GM18907 (cell line): Measurements from ENCODE around the gene CREB5.

Source experiments
- ATAC-seq: cut with Tn5 transposase; IDR thresholded peaks from one replicate; pipeline ENCODE4 v1.9.1; 2021; ENCODE audit warnings: mild to moderate bottlenecking, moderate library complexity; ENCODE audit not compliant: unreplicated experiment

CREB5 gene

GRCh38 chr7:28627263-28627653 lies 214.9 kb downstream of the CREB5 start:
- no peak for ATAC-seq

- no peak for ATAC-seq
These were observed 215.6 kb downstream of the CREB5 start for GRCh38 chr7:28627896-28628295.

DNA sequence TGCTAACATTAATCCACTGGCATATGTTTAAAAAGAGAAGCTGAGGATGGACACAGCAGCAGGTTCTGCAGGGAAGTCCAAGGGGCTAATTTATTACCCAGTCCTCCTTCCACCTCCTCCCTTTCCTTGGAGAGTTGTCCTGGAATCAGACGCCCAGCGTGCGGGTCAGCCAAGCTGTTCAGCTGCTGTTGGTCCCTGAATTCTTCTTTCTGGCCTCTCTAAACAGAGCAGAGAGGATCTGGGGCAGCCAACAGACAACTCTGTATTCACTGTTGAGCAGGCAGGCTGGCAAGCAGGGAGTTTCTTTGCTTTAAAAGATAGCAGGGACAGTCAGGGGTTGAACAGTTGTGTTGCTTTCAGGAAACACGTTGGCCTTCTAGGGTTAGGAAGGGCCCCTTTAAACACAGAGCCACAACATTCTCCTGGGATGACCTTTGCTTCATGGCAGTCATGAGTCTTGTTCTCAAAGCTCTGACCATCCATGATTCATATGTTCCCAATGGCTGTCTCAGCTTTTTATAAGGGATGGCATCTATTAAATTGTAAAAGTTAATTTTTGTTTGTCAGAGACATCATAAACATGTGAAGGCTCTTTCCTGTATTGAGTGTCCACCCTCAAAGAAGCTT lies 217.0 kb downstream of the CREB5 start:
- ATAC-seq = no peak

- no peak for ATAC-seq
These were observed 218.0 kb downstream of the CREB5 start for GRCh38 chr7:28630350-28630749.

DNA sequence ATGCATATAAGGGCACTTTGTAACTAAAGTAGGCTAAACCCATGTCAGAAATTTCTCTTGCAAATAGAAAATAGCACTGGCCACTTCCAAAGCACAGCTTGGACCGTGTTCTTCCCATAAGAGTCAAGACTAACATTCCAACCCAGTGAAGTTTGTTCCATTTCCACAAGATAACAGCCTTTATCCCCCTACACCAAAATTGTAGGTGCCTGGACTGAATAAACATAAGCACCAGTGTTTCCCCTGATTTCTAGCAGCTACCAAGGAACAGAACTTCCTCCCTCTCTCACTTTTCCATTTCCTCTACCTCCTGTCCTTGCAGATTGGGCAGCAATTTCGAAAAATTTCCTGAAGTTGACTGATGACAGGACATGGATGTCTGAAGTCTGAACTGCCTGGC lies 219.7 kb downstream of the CREB5 start:
- no peak for ATAC-seq

DNA sequence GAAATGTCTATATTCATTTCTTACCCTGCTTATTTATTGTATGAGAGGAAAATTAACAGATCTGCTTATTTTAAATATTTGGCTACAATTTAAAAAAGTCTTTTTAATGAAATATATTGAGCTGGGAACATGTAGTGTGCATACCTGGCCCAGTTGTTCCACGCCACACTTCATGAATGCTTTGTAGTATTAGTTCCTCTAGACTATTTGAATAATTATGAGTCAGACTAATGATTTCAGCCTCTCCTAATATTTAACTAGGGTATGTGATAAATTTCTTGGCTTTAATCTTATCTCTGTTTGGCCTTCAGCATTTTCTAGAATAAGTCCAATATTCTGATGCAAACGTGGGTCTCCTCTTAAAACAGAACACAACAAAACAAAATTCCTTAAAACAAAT lies 226.6 kb downstream of the CREB5 start:
- ATAC-seq = no peak

DNA sequence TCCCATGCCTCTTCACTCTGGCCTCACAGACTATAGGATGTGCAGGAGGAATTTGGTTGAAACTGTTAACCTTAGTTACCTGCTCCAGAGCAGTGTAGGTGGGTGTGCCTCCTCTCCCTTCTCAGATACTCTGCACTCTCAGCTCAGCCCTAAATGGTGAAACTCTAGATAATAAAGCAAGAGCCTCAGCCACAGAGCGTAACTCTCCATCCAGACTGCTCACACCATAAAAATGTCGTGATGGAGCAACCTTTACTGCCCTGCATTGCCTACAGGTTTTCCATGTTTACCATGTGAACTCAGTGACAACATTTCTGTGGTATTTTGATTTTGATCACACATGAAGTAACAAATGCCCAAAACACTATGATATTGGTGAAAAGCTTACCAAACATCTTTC lies 227.7 kb downstream of the CREB5 start:
- no peak for ATAC-seq

DNA sequence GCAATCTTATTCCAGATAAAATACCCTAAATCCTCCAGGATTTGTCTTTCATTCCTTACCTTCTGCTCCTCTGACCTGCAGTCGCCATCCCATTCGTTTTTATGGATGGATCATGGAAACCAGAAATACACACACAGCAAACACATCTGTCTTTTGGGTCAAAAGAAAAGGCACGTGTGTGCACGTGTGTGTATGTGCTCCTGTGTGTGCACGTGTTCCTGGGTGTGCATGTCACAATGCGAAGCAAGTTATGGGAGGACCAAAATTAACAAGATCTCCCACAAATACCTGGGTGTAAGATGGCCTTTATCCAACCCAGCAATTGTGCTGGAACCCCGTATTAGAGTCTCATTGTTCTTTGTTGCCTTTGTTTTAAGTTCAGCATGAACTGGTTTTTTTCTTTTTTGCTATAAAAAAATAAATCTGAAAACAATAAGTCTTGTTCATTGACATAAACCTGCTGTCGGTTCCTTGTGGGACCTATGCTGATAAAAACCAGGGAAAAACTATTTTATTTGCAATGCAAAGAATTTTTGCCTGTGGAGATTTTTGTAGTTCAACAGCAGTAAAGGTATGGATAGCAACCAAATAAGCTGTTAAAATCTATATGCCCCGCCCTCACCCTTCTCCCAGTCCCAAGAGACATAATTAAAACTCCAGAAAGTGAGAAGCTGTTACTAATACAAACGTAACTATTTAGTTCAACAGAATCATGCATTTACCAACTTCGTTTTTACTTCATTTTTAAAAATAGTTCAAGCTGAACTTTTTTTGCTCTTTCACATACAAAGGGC lies 229.6 kb downstream of the CREB5 start:
- ATAC-seq = no peak

GRCh38 chr7:28643188-28643569 lies 230.9 kb downstream of the CREB5 start:
- ATAC-seq = no peak

DNA sequence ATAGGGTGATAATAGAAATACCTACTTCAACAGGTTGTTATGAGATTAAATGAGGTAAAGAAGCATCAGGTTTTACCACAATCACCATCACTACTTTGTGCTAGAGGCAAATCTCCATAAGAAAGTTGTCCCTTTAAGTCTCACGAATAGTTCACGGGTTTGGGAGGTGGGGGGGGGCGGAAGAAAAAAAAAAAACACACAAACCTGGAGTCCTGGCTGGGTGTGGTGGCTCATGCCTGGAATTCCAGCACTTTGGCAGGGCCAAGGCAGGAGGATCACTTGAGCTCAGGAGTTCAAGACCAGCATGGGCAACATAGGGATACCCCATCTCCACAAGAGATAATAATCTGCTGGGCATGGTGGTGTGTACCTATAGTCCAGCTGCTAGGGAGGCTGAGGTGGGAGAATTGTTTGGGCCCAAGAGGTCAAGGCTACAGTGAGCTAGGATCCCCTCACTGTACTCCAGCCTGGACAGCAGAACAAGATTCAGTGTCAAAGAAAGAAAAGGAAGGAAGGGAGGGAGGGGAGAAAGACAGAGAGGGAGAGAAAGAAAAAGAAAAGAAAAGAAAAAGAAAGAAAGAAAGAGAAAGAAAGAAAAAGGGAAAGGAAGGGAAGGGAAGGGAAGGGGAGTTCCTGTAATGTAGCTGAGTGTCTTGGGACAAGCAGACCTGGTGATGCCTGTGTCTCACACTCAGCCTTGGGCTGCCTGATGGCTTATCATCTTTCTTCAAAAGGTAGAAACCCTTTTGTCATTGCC lies 231.4 kb downstream of the CREB5 start:
- no peak for ATAC-seq

- no peak for ATAC-seq
These were observed 233.5 kb downstream of the CREB5 start for GRCh38 chr7:28645866-28646265.

DNA sequence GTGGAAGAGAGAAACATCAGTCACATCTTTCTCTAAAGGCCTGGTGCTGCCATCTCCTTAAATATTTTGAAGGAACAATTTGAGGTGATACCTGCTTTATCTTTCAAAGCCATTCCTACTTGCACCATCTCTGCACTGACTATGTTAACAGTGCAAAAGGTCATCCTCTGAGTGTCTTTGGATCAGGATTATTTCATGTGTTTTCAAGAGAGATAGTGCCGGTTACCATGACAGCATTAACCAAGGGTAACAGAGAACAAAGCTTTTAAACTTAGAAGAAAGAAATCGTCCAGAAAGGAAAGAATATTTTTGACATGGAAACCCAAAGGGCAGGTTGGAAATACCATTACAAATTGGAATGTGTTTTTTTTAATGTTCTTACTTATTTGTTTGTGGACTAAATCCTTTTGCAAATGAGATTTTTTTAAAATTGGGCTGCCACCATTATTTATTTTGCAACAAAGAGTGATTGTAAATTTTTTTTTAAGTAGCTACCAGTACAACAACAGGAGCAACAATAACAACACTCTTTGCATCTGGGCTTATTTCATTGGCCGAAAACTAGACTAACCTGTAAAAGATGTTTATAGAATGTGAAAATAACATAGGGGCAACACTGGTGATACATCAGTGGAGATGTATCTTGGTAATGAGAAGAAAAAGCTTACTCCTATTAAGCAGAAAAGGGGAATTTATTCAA lies 234.2 kb downstream of the CREB5 start:
- no peak for ATAC-seq

DNA sequence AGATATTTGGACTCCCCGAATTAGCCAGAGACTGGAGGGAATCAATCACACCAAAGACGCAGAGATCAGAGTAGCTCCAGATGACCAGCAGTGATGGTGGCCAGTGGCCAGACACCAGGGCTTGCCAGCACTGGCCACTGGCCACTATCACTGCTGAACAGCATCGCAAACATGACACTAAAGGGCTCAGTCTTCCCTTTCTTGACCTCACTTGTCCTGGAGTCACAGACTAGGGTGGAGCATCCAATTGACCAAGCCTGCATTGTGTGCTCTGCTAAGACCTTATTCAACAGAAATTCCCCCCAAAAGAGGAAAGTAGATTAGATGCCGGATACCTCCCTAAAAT lies 234.7 kb downstream of the CREB5 start:
- ATAC-seq = no peak

DNA sequence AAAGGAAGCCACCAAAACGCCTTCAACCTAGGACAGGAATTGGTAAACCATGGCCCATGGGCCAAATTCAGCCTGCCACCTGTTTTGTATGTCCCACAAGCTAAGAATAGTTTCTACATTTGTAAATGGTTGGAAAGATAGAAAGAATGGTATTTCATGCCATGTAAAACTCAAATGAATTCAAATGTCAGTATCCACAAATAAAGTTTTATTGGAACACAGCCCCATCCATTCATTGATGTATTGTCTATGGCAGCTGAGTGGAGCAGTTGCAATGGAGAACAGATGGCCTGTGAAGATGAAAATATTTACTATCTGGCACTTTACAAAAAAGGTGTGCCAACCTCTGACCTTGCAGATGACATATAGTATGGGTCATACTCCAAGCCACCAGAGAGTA lies 236.9 kb downstream of the CREB5 start:
- ATAC-seq = no peak

DNA sequence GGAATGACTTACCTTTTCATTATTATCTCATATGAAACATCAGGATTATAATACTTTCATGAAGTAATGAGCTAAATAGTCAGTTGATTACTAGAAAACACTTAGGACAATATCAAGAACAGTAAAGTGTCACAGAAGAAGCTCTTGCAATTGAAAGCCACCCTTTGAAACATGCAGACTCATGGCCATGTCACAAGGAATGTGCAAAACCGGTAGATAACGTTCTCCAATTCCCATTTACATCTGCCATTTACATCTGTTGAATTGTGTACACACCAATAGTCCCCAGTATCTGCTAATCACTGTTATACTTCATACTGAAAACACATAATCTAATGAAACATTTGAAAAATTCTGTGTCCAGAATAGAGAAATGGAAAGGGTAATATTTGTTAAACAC lies 237.5 kb downstream of the CREB5 start:
- no peak for ATAC-seq

- no peak for ATAC-seq
These were observed 241.8 kb downstream of the CREB5 start for GRCh38 chr7:28654110-28654509.

GRCh38 chr7:28656529-28656928 lies 244.2 kb downstream of the CREB5 start:
- ATAC-seq = no peak

GRCh38 chr7:28658381-28658780 lies 246.1 kb downstream of the CREB5 start:
- no peak for ATAC-seq

DNA sequence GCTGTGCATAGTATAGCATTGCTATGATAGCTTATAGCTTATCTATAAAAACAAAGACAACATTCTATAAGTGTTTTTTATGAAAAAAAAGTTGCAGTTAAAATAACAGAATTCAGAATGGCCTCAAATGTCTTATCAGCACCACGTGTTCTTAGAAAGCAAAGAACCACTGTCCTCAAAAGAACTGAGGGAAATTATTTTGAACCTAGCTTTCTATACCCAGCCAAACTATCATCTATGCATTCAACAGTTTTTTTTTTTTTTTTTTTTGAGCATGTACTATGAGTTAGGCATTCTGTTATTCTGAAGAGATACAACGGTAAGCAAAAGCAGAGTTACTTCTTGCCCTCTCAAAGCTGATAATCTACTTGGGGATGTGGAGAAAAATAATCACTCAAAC lies 247.8 kb downstream of the CREB5 start:
- no peak for ATAC-seq

- ATAC-seq = no peak
These were observed 249.7 kb downstream of the CREB5 start for GRCh38 chr7:28661826-28662595.

- ATAC-seq = no peak
These were observed 253.8 kb downstream of the CREB5 start for GRCh38 chr7:28666154-28666553.
